ENCODE measurements around the gene TMEM130. TPM values are rescaled to one million over a fixed set of nuclear protein-coding genes. Genes with fewer than 3 reads are reported as not detected.

The TMEM130 gene
- total and polyA plus RNA-seq, 2 donors (not counting 1 experiment from before 2014, with no cell fraction given), result 0.66 to 2.6 TPM

GRCh38 chr7:98816967-98817710 lies 52.7 kb downstream of the TMEM130 start:
- Histone ChIP-seq H4K20me1 (ENCODE audit: control insufficient read depth, extremely low read depth, insufficient read depth, low read length) (no peaks in the 10 kb centered on the region), H3K27me3 (ENCODE audit: control insufficient read depth, insufficient read depth, low read length) (no peaks in the 10 kb centered on the region), H3K79me2 (ENCODE audit: control insufficient read depth, insufficient read depth, low read length) (no peaks in the 10 kb centered on the region), H3K27ac (ENCODE audit: insufficient read depth, low read length) (no peak overlapping the region), H3K9me3 (ENCODE audit: control insufficient read depth, insufficient read depth, low read depth, low read length) (no peaks in the 10 kb centered on the region), H3K36me3 (ENCODE audit: control insufficient read depth, insufficient read depth, low read length) (no peaks in the 10 kb centered on the region), H3K9ac (ENCODE audit: insufficient read depth, low read length) (no peak overlapping the region), H3K4me2 (ENCODE audit: extremely low read depth, insufficient read depth, low read length) (no peak overlapping the region), H2AFZ (ENCODE audit: low read length) (no peak overlapping the region), H3K4me3 (replicated peaks in 1 of 4; ENCODE audit: control extremely low read depth in 1 of 4, insufficient read depth in 1 of 4, low read depth in 3 of 4, low read length in 4 of 4) (no peak overlapping the region), H3K4me1 (ENCODE audit: control insufficient read depth, extremely low read depth, insufficient read depth, low read length) (no peaks in the 10 kb centered on the region)
- TF ChIP-seq EZH2 (IDR thresholded peaks at IDR 0.05; ENCODE audit: low read length, missing control alignments), result no peak
- no peak for TF ChIP-seq CTCF (conservative IDR thresholded peaks at IDR 0.05 in 1 of 2, IDR thresholded peaks at IDR 0.05 in 1 of 2; ENCODE audit: low read depth in 1 of 2, low read length in 2 of 2)
- DNase-seq (ENCODE audit: low read depth in 2 of 2), result no peak

DNA sequence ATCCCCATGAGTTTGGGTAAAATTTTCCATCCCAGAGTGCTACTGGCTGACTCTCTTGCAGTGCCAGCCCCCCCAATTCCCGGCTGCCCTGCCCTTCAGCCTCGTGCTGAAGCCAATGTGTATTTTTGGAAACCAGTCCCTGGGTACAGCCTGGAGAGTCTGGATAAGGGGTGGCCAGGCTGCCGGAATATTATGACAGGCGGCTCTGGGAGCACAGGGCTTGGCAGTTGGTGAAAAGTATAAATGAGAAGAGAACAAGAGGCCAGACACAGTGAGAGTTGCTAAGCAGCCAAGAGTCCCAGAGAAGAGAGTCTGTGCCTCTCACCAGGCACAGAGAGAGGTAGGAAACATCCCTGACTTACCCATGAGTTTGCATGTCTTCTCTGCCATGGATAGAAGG lies 53.6 kb downstream of the TMEM130 start:
- no peaks in the 10 kb centered on the region for H3K36me3 ChIP-seq (ENCODE audit: control insufficient read depth, insufficient read depth, low read length)
- H3K27ac ChIP-seq (ENCODE audit: insufficient read depth, low read length), result no peak overlapping the region
- no peaks in the 10 kb centered on the region for H3K79me2 ChIP-seq (ENCODE audit: control insufficient read depth, insufficient read depth, low read length)
- H3K27me3 ChIP-seq (ENCODE audit: control insufficient read depth, insufficient read depth, low read length), result no peaks in the 10 kb centered on the region
- no peaks in the 10 kb centered on the region for H4K20me1 ChIP-seq (ENCODE audit: control insufficient read depth, extremely low read depth, insufficient read depth, low read length)
- no peaks in the 10 kb centered on the region for H3K9me3 ChIP-seq (ENCODE audit: control insufficient read depth, insufficient read depth, low read depth, low read length)
- H3K4me1 ChIP-seq (ENCODE audit: control insufficient read depth, extremely low read depth, insufficient read depth, low read length), result no peaks in the 10 kb centered on the region
- H3K4me3 ChIP-seq (replicated peaks in 1 of 4; ENCODE audit: control extremely low read depth in 1 of 4, insufficient read depth in 1 of 4, low read depth in 3 of 4, low read length in 4 of 4), result no peak overlapping the region
- TF ChIP-seq CTCF (conservative IDR thresholded peaks at IDR 0.05 in 1 of 2, IDR thresholded peaks at IDR 0.05 in 1 of 2; ENCODE audit: low read depth in 1 of 2, low read length in 2 of 2) (no peak), EZH2 (IDR thresholded peaks at IDR 0.05; ENCODE audit: low read length, missing control alignments) (no peak)
- H3K9ac ChIP-seq (ENCODE audit: insufficient read depth, low read length), result no peak overlapping the region
- DNase-seq (ENCODE audit: low read depth in 2 of 2), result no peak
- no peak overlapping the region for H3K4me2 ChIP-seq (ENCODE audit: extremely low read depth, insufficient read depth, low read length)
- H2AFZ ChIP-seq (ENCODE audit: low read length), result no peak overlapping the region

DNA sequence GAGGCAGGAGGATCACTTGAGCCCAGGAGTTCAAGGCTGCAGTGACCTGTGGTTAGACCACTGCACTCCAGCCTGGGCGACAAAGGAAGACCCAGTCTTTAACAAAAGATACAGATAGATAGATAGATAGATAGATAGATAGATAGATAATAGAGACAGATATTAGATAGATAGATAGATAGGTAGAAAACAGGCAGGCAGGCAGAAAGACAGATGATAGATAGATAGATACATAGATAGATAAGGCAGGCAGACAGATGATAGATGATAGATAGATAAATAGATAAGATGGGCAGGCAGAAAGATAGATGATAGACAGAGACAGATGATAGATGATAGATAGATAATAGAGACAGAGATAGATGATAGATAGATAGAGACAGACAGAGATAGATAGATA lies 54.5 kb downstream of the TMEM130 start:
- H3K36me3 ChIP-seq (ENCODE audit: control insufficient read depth, insufficient read depth, low read length), result no peaks in the 10 kb centered on the region
- H3K79me2 ChIP-seq (ENCODE audit: control insufficient read depth, insufficient read depth, low read length), result no peaks in the 10 kb centered on the region
- H3K27me3 ChIP-seq (ENCODE audit: control insufficient read depth, insufficient read depth, low read length), result no peaks in the 10 kb centered on the region
- H4K20me1 ChIP-seq (ENCODE audit: control insufficient read depth, extremely low read depth, insufficient read depth, low read length), result no peaks in the 10 kb centered on the region
- DNase-seq (ENCODE audit: low read depth in 2 of 2), result no peak
- H3K4me3 ChIP-seq (replicated peaks in 1 of 4; ENCODE audit: control extremely low read depth in 1 of 4, insufficient read depth in 1 of 4, low read depth in 3 of 4, low read length in 4 of 4), result no peak overlapping the region
- H3K9me3 ChIP-seq (ENCODE audit: control insufficient read depth, insufficient read depth, low read depth, low read length), result no peaks in the 10 kb centered on the region
- no peak overlapping the region for H2AFZ ChIP-seq (ENCODE audit: low read length)
- no peak overlapping the region for H3K4me2 ChIP-seq (ENCODE audit: extremely low read depth, insufficient read depth, low read length)
- no peaks in the 10 kb centered on the region for H3K4me1 ChIP-seq (ENCODE audit: control insufficient read depth, extremely low read depth, insufficient read depth, low read length)
- TF ChIP-seq EZH2 (IDR thresholded peaks at IDR 0.05; ENCODE audit: low read length, missing control alignments), result no peak
- H3K9ac ChIP-seq (ENCODE audit: insufficient read depth, low read length), result no peak overlapping the region
- H3K27ac ChIP-seq (ENCODE audit: insufficient read depth, low read length), result no peak overlapping the region
